Suprapubic skin (tissue), 3 donors: ENCODE results near the gene PRKCZ.

Experiments used
- CTCF ChIP-seq, 2 donors: fragments of 200-600 bp in 1 of 2; fragments of 450-650 bp in 1 of 2; sonication (generic) in 1 of 2; IDR thresholded peaks; one replicate each; pipeline ENCODE4 v1.5.1; 2016 to 2019; ENCODE audit warnings: antibody characterized with exemption in 2 of 2, mild to moderate bottlenecking in 1 of 2, moderate library complexity in 1 of 2
- POLR2A ChIP-seq, 2 donors: fragments of 450-650 bp; IDR thresholded peaks; one replicate each; pipeline ENCODE4 v1.6.1; 2017; ENCODE audit warnings: antibody characterized with exemption in 2 of 2, mild to moderate bottlenecking in 2 of 2, moderate library complexity in 2 of 2

DNA sequence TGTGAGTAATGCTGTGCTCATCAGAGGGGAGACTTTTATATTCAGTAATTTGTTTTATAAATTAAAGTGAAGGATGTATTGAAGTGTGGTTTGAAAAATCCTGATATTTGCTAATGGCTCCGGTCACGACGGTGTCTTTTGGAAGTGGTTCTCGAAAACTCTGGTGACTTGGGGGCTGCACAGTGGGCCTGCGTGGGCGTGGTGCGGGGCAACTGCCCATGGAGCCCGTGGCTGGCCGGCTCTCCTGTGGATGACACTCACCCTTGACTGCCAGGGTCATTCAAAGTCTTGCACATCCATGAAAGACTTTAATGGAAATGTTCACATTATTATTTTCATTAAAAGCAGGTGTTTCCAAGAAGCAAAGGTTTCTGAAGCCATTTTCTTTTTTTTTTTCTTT is 136.7 kb downstream of the PRKCZ start:
- no peak for TF ChIP-seq CTCF (IDR thresholded peaks at IDR 0.05)
- no peak for TF ChIP-seq POLR2A (IDR thresholded peaks at IDR 0.05)
